SK-N-SH (cell line): Measurements from ENCODE around the gene CPEB3. TPM values are rescaled to one million over a fixed set of nuclear protein-coding genes. Genes with fewer than 3 reads are reported as not detected.
"Not testable (repeated sequence)": the region's sequence is repeated elsewhere in the genome, so short reads cannot be mapped to it uniquely, and the experiment has no call there.

ENCODE experiments used
- CTCF ChIA-PET: fragments of 300-600, 350-600 bp; formaldehyde crosslinking; extraction: SDS; loops from one replicate; lab custom pipeline; 2021; lab: Yijun Ruan, JAX
- POLR2A ChIA-PET: fragments of 350-600 bp; sonication (Branson Sonifier 250); formaldehyde crosslinking; extraction: SDS; loops from one replicate; lab custom pipeline; 2020; ENCODE audit warnings: antibody characterized with exemption, inconsistent platforms; lab: Yijun Ruan, JAX
- DNase-seq: peaks from one replicate; pipeline ENCODE4 v3.0.0; 2012
- H2AFZ ChIP-seq: fragments of 200-600 bp; sonication (generic); 2 replicates; pipeline ENCODE4 v1.8.1; 2016; ENCODE audit warnings: antibody characterized with exemption, mild to moderate bottlenecking, low read depth
- H3F3A ChIP-seq: fragments of 200-600 bp; sonication (generic); replicated peaks from 2 replicates; pipeline ENCODE3; 2016; ENCODE audit warnings: antibody characterized with exemption, mild to moderate bottlenecking; ENCODE audit not compliant: insufficient read depth
- H3K27ac ChIP-seq, 2 experiments: fragments of 200-500 bp in 1 of 2; fragments of 200-600 bp in 1 of 2; sonication (Bioruptor generic) in 1 of 2; sonication (generic), shearing (Covaris generic) in 1 of 2; 2 replicates each; pipeline versions ENCODE4 v1.5.1 to v1.6.1; 2014 to 2016; ENCODE audit warnings: low read depth in 2 of 2, inconsistent platforms in 1 of 2, low read length in 1 of 2, mild to moderate bottlenecking in 1 of 2, mixed read lengths in 1 of 2
- H3K27me3 ChIP-seq: fragments of 200-600 bp; sonication (generic), shearing (Covaris generic); 2 replicates; pipeline ENCODE4 v1.6.1; 2016; ENCODE audit warnings: mixed run types; ENCODE audit not compliant: insufficient read depth
- H3K36me3 ChIP-seq, 2 experiments: fragments of 200-500 bp in 1 of 2; fragments of 200-600 bp in 1 of 2; sonication (Bioruptor generic) in 1 of 2; sonication (generic) in 1 of 2; replicated peaks in 1 of 2; 2 replicates each; pipeline versions ENCODE3 to v1.5.1; 2014 to 2016; ENCODE audit warnings: low read length in 1 of 2, mild to moderate bottlenecking in 1 of 2; ENCODE audit not compliant: insufficient read depth in 2 of 2, control insufficient read depth in 1 of 2
- H3K4me1 ChIP-seq, 2 experiments: fragments of 200-500 bp in 1 of 2; fragments of 200-600 bp in 1 of 2; sonication (Bioruptor generic) in 1 of 2; sonication (generic), shearing (Covaris generic) in 1 of 2; 2 replicates each; pipeline versions ENCODE4 v1.5.1 to v1.6.1; 2014 to 2016; ENCODE audit warnings: low read depth in 1 of 2, low read length in 1 of 2, mixed run types in 1 of 2; ENCODE audit not compliant: insufficient read depth in 2 of 2, control insufficient read depth in 1 of 2
- H3K4me2 ChIP-seq: fragments of 200-600 bp; sonication (generic), shearing (Covaris generic); 2 replicates; pipeline ENCODE4 v1.6.1; 2017; ENCODE audit warnings: mixed run types
- H3K4me3 ChIP-seq, 2 experiments: fragments of 200-500 bp in 1 of 2; fragments of 200-600 bp in 1 of 2; sonication (Bioruptor generic) in 1 of 2; sonication (generic), shearing (Covaris generic) in 1 of 2; 2 replicates each; pipeline versions ENCODE4 v1.5.1 to v1.8.1; 2014 to 2016; ENCODE audit warnings: low read depth in 2 of 2, inconsistent platforms in 1 of 2, low read length in 1 of 2, mild to moderate bottlenecking in 1 of 2, mixed read lengths in 1 of 2, moderate library complexity in 1 of 2
- H3K79me2 ChIP-seq: fragments of 200-600 bp; sonication (generic); 2 replicates; pipeline ENCODE4 v1.8.1; 2017; ENCODE audit warnings: mild to moderate bottlenecking; ENCODE audit not compliant: insufficient read depth
- H3K9ac ChIP-seq: fragments of 200-600 bp; sonication (generic); 2 replicates; pipeline ENCODE4 v1.6.1; 2017; ENCODE audit warnings: mixed run types
- H3K9me2 ChIP-seq: fragments of 200-600 bp; sonication (generic); 2 replicates; pipeline ENCODE4 v1.6.1; 2017; ENCODE audit warnings: mixed run types
- H3K9me3 ChIP-seq: fragments of 200-600 bp; sonication (generic); 2 replicates; pipeline ENCODE4 v1.6.1; 2017; ENCODE audit warnings: mixed run types, mild to moderate bottlenecking, moderate library complexity
- H4K20me1 ChIP-seq: fragments of 200-600 bp; sonication (generic); 2 replicates; pipeline ENCODE4 v1.6.1; 2017; ENCODE audit warnings: mild to moderate bottlenecking, mixed run types; ENCODE audit not compliant: insufficient read depth
- CHD2 ChIP-seq: fragments of 150-350 bp; IDR thresholded peaks from 2 replicates; pipeline ENCODE4 v1.6.1; 2018; ENCODE audit warnings: low read length; ENCODE audit not compliant: partially characterized antibody
- FOSL2 ChIP-seq: IDR thresholded peaks from 2 replicates; pipeline ENCODE4 v1.4.0; 2012; ENCODE audit warnings: low read depth, mild to moderate bottlenecking, moderate library complexity, borderline replicate concordance
- FOXJ3 ChIP-seq: sonication (generic); formaldehyde crosslinking; IDR thresholded peaks from 2 replicates; pipeline ENCODE4 v1.5.1; 2020; ENCODE audit warnings: mild to moderate bottlenecking, missing genetic modification reagents
- FOXM1 ChIP-seq: IDR thresholded peaks from 2 replicates; pipeline ENCODE4 v1.4.0; 2012; ENCODE audit warnings: low read depth, mild to moderate bottlenecking
- GABPA ChIP-seq: IDR thresholded peaks from 2 replicates; pipeline ENCODE4 v1.4.0; 2012; ENCODE audit warnings: low read depth, mild to moderate bottlenecking
- GATA2 ChIP-seq: sonication (generic); formaldehyde crosslinking; IDR thresholded peaks from 2 replicates; pipeline ENCODE4 v1.5.0; 2020; ENCODE audit warnings: mild to moderate bottlenecking, missing genetic modification reagents
- JUND ChIP-seq: IDR thresholded peaks from 2 replicates; pipeline ENCODE4 v1.4.0; 2012
- MEF2A ChIP-seq: IDR thresholded peaks from 2 replicates; pipeline ENCODE4 v1.4.0; 2012; ENCODE audit warnings: low read depth, borderline replicate concordance
- NFIC ChIP-seq: IDR thresholded peaks from 2 replicates; pipeline ENCODE4 v1.4.0; 2012; ENCODE audit warnings: borderline replicate concordance
- NRF1 ChIP-seq: IDR thresholded peaks from 2 replicates; pipeline ENCODE4 v1.6.1; 2012; ENCODE audit warnings: low read depth, mild to moderate bottlenecking, low read length
- PBX3 ChIP-seq: IDR thresholded peaks from 2 replicates; pipeline ENCODE4; 2012
- RXRA ChIP-seq: IDR thresholded peaks from 2 replicates; pipeline ENCODE4 v1.4.0; 2012; ENCODE audit warnings: low read depth, mild to moderate bottlenecking, borderline replicate concordance
- SMC3 ChIP-seq: IDR thresholded peaks from 2 replicates; pipeline ENCODE4 v1.6.1; 2012; ENCODE audit warnings: low read depth, low read length, improper control_type of control experiment
- TAF1 ChIP-seq: IDR thresholded peaks from 2 replicates; pipeline ENCODE4 v1.6.1; 2012; ENCODE audit warnings: low read depth, mild to moderate bottlenecking, low read length, moderate library complexity, borderline replicate concordance
- TCF12 ChIP-seq: IDR thresholded peaks from 2 replicates; pipeline ENCODE4 v1.4.0; 2012
- TEAD4 ChIP-seq: IDR thresholded peaks from 2 replicates; pipeline ENCODE4 v1.4.0; 2012; ENCODE audit warnings: mild to moderate bottlenecking, borderline replicate concordance; ENCODE audit not compliant: insufficient read depth
- YY1 ChIP-seq: IDR thresholded peaks from 2 replicates; pipeline ENCODE4 v1.4.0; 2012; ENCODE audit warnings: low read depth, mild to moderate bottlenecking
- WGBS: methylation state at CpG from one replicate; pipeline ENCODE4 v1.1.6; 2017; ENCODE audit warnings: low lambda C conversion rate; 5-methylcytosine and 5-hydroxymethylcytosine counted together
- polyA plus RNA-seq, 3 experiments: library from polyadenylated mRNA; depleted of rRNA; stranded (reverse); fragments of >200 nt; gene quantifications; 2 replicates each; pipeline ENCODE4 v1.2.3, GENCODE V29; 2012
- TF ChIP-seq, protein P1 (sequence below): fragments of 150-350 bp; IDR thresholded peaks from 2 replicates; pipeline ENCODE4 v1.6.1; 2016; ENCODE audit warnings: mild to moderate bottlenecking, low read depth, low read length

CPEB3 gene
- polyA plus RNA-seq, 1 of the 3 experiments (the other 2 are of a cell fraction), result 0.36 TPM

DNA sequence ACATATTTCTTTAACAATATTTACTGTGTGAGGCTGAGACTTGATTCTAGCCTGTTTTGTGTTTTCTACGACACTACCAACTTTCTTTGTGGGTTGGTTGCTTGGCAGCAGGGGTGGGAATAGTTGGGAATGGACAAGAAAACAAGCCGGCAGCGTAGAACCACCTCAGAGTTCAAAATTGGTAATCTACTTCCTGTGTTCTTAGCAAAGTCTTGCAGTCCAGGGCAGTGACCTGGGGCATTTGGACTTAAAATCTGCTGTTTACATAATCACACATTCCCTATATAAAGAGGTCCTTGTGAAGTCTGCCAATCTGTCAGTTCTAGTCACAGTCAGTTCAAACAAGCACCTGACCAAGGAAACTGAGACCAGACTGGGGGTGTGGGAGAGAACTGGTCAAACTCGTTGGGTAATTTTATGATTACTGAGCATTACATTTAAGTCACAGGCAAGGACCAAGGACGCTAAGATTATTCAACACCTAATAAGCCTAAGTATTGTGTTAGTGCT lies 167.9 kb downstream of the CPEB3 start (continued):
- no peak for TF ChIP-seq FOSL2
- TF ChIP-seq NFIC, result no peak
- TF ChIP-seq, all 33 proteins: peak for 0

DNA sequence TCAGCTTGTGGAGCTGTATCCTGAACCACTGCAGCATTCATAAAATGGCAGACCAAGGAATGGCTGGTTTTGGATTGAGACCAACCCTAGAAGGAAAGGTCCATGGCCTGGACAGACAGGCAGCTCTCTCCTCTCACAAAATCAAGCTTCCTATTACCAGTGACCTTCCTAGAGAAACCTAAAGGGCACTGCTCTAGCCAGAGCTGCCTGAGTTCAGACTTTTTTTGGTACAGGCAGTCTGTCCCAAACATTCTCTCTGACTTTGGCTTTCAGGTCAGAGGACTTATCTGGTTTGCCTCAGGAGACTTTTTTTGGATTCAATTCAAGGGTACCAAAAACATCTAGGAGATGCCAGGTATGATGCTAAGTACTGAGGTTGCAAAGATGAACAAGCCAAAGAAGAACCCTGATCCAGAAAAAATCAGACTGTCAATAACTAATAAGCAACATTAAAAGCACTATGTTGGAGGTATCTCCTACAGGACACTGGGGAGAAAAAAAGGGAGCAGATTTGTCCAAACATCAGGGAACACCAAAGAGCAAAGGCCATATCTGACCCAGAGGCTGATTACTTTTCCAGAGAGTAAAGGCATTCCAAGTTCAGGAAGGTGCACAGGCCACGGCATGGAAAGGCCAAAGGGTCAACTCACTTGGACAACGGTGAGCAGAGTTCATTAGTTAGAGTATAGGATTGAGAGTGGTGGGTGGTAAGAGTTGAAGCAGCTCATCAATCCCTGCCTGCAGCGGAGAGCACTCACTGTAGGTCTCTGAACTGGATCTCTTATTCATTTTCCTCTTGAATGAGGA lies 169.0 kb downstream of the CPEB3 start:
- Histone ChIP-seq H3K27ac (no peak overlapping the region), H3K9me2 (no peaks in the 10 kb centered on the region), H3F3A (peaks cover 7% of the 10 kb centered on the region), H3K36me3 (no peaks in the 10 kb centered on the region), H4K20me1 (no peaks in the 10 kb centered on the region), H3K4me1 (peaks cover 5 to 6% of the 10 kb centered on the region in 2 experiments; a peak in 3 of 4 replicates), H3K4me2 (no peak overlapping the region), H3K9ac (no peak overlapping the region), H3K4me3 (no peak overlapping the region), H2AFZ (no peak overlapping the region), H3K9me3 (no peaks in the 10 kb centered on the region), H3K27me3 (no peaks in the 10 kb centered on the region), H3K79me2 (no peaks in the 10 kb centered on the region)
- no peak for DNase-seq
- POLR2A ChIA-PET, result no interaction called here
- 84% methylated on average over 3 of the region's 3 CpGs for WGBS
- TF ChIP-seq, protein P1, sequence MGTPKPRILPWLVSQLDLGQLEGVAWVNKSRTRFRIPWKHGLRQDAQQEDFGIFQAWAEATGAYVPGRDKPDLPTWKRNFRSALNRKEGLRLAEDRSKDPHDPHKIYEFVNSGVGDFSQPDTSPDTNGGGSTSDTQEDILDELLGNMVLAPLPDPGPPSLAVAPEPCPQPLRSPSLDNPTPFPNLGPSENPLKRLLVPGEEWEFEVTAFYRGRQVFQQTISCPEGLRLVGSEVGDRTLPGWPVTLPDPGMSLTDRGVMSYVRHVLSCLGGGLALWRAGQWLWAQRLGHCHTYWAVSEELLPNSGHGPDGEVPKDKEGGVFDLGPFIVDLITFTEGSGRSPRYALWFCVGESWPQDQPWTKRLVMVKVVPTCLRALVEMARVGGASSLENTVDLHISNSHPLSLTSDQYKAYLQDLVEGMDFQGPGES, result no peak
- no peak for TF ChIP-seq CHD2
- CTCF ChIA-PET, result no interaction called here

DNA sequence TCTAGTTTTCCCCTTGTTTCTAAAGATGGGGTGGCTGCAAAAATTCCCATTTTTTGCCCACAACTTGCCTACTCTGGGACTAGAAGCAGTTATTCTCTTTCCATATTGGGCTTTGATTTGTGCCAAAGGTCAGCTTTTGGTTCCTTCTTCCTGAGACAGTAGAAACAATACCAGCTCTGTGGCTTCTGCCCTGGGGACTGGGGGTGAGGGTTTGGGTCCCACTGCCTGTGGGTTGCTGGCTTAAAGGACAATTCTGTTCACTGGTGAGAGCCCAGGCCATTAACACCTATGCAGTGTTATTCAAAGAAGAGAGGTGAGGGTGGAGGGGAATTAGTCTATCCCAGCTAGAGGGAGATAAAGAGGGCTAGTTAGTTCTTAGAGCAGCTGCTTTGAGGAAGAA lies 171.5 kb downstream of the CPEB3 start:
- Histone ChIP-seq H3K4me3 (no peak overlapping the region), H3K9ac (no peak overlapping the region), H4K20me1 (no peaks in the 10 kb centered on the region), H2AFZ (no peak overlapping the region), H3F3A (no peaks in the 10 kb centered on the region), H3K27ac (no peak overlapping the region), H3K79me2 (no peaks in the 10 kb centered on the region), H3K9me2 (no peaks in the 10 kb centered on the region), H3K4me2 (no peak overlapping the region), H3K36me3 (no peaks in the 10 kb centered on the region), H3K27me3 (no peaks in the 10 kb centered on the region), H3K9me3 (no peaks in the 10 kb centered on the region), H3K4me1 (no peaks in the 10 kb centered on the region; a peak in 1 of 4 replicates)
- TF ChIP-seq JUND (no peak), TAF1 (no peak), GABPA (no peak), SMC3 (no peak), GATA2 (CRISPR knock-in tag) (no peak), FOXM1 (no peak), TEAD4 (no peak), NRF1 (no peak), TCF12 (no peak), PBX3 (no peak), YY1 (no peak), RXRA (no peak), FOXJ3 (no peak), MEF2A (no peak), CHD2 (no peak)
- ChIA-PET CTCF (interaction anchor here (1.3 kb wide), 1 partner anchor 32 kb away, joined by 3 read pairs; no protein-coding TSS in a partner anchor), POLR2A (no interaction called here)
- DNase-seq, result no peak

GRCh38 chr10:92114917-92115316 lies 176.0 kb downstream of the CPEB3 start:
- H3K4me3 ChIP-seq, DNase-seq, H3K9ac ChIP-seq, H3F3A ChIP-seq, H3K9me3 ChIP-seq, H3K79me2 ChIP-seq, H4K20me1 ChIP-seq, H3K27ac ChIP-seq, H2AFZ ChIP-seq, H3K4me1 ChIP-seq, H3K27me3 ChIP-seq, CTCF ChIA-PET, POLR2A ChIA-PET, H3K36me3 ChIP-seq, H3K9me2 ChIP-seq, H3K4me2 ChIP-seq: not testable (repeated sequence)
- 96% methylated on average over 25 of the region's 30 CpGs for WGBS
